GM21619 (cell line): Measurements from ENCODE around the gene ZNF521.

Source experiments
- ATAC-seq: cut with Tn5 transposase; IDR thresholded peaks from one replicate; pipeline ENCODE4 v1.9.1; 2021; ENCODE audit not compliant: unreplicated experiment

The ZNF521 gene

GRCh38 chr18:25351777-25352628, at the start of gene ZNF521:
Gene ZNF521, minus strand, starts transcription at chr18:25352166. Its CDS starts 1,220 bp downstream, at chr18:25350946.
- ATAC-seq: peak; percentile 69

DNA sequence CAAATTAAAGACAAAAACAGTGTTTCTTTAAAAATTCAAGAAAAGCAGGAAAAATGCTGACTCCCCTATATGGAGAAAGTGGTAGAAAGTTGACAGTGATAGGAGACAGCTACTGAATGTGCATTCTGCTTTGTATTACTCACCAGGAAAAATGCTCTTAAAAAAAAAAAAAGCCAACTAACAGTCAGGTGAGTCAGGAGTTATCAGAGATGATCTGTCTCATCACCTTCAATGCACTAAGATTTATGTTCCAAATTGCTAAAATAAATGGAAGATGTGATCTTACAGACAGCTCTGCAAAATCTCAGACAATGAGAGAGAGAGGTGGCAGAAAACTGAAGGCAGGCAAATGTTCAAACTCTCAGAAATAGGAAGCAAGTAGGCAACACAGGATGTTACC, 47.6 kb upstream of the ZNF521 start:
- ATAC-seq: no peak

- no peak for ATAC-seq
These were observed 40.2 kb upstream of the ZNF521 start for GRCh38 chr18:25392192-25392591.

GRCh38 chr18:25373432-25374179, 21.6 kb upstream of the ZNF521 start:
- ATAC-seq: no peak

DNA sequence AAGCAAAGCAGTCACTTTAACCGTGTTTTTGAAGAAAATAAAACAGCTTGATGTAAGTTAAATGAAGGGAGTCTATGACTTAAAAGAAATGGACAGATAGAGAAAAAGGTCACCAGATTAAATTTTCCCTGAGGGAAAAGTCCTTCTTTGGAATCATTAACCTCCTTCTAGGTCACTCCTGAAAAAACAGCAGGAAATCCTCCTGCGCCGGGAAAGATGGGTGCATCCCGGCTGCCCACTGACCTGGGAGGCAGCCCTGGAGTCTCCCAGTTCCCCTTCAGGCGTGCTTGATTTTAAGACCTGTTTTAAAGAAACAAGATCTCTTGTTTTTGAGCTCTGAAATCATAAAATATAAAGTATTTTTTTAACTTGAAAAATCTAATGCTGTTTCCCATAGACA, 18.4 kb upstream of the ZNF521 start:
- no peak for ATAC-seq

DNA sequence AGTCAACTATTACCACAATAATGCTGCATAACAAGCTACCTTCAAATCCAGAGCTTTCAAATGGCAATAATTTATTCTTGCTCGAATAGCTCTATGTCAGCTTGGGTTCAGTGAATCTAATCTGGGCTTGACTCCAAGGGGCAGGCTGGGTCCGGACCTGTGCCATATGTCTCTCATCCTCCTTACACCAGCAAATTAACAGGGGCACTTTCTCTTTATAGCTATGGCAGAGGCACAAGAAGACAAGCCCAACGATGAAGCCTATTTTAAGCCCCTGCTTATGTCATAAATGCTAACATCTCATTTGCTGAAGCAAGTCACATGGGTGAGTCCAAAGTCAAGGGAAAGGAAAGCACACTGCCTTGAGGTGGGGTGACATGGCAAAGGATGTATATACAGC, 13.3 kb upstream of the ZNF521 start:
- ATAC-seq: no peak

- ATAC-seq: no peak
These were observed 12.8 kb upstream of the ZNF521 start for GRCh38 chr18:25364732-25365131.

DNA sequence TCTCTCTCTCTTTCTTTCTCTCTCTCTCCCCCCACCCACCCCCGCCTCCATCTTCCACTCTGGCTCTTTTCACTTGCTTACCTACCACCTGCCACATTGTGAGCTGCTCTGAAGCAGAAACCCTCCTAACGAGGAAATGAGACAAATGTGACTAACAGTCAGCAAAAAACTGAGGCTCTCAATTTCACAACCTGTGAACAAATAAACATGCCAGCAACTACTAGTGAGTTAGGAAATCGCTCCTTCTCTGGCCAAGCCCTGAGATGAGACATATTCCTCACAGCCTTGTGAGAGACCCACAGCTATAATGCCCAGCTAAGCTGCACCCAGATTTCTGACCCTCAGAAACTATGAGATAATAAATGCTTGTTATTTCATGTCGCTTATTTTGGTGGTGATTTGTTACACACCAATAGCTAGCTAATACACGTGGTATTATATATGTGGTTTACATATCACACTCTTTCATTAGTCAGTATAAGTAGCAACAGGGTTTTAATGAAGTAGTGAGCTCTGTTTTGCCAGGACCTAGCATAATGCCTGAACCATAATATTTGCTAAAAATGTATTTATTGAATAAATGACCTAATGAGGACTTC, 8.4 kb upstream of the ZNF521 start:
- no peak for ATAC-seq

GRCh38 chr18:25353080-25353479, 1.1 kb upstream of the ZNF521 start:
- no peak for ATAC-seq

DNA sequence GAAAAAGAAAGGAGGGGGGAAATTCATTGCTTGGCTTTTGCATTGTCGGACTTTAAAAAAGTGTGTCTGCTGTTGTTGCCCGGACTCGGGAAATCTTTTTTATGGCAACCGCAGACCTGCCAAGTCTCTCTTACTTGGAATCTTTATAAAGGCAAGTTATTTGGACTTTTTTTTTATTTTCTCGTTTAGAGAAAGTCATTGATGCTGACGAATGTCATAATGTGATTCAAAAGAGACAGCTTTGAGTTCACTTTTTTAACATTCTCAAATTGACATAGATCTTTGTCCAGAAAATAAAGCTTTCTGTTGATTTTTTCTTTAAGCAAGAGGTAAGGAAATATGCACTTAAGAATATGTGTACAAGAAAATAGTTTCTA, 651 bp upstream of the ZNF521 start:
- ATAC-seq: no peak

- ATAC-seq: no peak
These were observed 638 bp downstream of the ZNF521 start for GRCh38 chr18:25351280-25351775.

GRCh38 chr18:25350489-25351251, 1.3 kb downstream of the ZNF521 start:
- ATAC-seq: no peak

DNA sequence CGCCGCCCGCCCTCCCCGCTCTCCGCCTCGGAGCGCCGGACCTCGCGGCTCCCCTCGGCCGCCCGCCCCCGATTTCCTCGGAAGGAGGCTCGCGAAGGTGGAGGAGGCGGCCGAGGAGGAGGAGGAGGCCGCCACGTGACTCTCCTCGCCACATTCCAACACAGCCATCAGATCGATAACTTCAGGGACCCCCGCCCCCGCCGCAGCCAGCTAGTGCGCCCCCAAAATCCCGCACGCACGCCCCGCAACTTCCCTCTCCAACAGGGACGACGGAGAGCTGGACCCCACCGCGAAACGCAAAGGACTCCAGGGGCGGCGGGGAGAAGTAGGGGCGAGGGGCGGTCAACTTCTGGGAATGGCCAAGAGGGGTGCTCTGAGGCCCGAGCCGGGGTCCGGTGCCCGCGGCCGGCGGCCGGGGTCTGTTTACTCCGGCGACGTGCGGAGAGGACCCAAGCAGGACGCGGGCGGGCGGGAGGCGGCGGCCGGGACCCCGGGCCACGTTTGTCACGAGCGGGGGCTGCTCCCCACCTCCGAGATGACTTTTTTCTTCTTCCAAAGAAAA, 2.0 kb downstream of the ZNF521 start:
- no peak for ATAC-seq

DNA sequence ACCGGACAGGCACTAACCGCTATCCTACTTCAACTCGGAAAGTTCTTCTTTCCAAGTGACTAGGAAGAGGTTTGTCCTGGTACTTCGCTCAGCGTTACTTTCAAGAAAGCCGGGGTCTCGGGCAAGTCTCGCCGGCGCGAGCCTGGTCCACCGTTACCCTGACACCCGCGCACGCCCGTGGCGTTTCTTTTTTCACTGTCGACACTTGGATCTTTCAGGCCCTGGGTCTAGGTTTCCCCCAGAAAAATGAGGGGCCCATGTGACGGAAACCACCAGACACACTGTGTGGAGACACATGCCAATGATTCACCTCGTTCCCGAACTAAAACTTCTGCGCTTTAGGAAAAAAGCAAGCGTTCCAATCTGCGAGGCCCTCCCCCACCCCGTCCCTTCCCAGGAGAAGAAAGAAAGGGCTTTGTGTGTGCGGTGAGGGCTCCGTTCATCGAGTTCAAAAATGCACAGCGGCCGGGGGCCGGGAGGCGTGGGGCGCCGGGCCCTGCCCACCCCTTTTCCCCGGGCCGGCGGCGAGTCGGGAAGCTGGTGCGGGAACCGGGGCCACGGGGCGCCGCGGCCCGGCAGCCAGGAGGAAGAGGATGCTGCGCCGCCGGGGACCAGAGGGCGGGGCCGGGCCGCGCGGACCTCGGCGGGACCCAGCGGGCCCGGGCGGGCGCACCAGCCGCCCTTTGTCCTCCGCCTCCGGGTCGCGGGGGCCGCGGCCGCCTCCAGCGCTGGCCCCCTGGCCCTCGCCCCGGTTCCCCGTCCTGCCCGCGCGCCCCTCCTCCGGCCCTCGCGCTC, 2.6 kb downstream of the ZNF521 start:
- ATAC-seq: no peak

DNA sequence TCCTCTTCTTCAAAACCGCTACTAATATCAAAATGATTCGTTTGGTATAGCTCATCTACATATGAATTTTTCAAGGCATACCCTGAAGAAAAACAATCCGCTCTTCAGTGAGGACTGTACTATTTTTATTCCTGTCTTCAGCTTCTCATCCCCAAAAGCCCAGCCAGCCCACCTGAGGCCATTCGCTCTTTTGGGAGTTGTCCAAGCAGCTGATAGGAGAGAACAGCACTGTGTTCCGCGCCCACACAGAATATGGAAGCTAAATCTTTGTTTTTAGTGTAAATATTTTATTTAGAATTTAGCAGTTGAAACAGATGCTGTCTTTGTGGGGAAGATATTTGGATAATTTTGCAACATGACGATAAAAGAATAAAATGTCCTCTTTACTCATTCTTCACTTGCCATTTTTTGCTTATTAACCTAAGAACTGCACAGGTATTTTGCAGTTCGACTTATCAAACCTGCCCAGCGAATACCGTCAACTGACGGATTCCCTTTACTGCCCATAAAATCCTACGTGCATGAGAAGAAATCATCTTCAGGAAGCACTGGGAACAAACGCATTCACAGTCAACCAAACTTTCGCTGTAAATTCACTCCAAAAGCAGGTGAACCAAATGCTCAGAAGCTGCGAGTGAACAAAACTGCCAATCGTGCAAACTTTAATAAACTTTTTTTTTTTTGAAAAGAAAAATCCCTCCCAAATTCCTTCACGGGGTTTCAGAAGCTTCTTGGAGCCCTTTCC, 3.4 kb downstream of the ZNF521 start:
- ATAC-seq: no peak

- no peak for ATAC-seq
These were observed 5.4 kb downstream of the ZNF521 start for GRCh38 chr18:25346561-25346960.

GRCh38 chr18:25345081-25345866, 6.7 kb downstream of the ZNF521 start:
- no peak for ATAC-seq

DNA sequence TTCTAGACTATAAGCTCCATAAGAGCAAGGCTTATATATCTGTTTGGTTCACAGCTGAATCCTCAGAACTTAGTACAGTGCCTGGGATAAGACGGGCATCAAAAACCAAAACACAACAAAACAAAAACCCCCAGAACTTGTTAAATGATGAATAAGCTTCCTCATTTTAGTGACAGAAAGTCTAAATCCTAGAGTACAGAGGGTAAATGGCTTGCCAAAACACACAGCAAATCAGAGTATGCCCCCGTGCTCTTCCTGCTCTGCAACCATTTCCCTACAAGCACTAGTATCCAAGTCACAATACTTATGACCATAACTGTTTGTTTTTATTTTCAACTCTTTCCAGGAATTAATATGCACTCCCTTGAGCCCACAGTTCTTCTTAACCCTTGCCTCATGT, 10.1 kb downstream of the ZNF521 start:
- ATAC-seq: no peak
